Activated naive CD8-positive, alpha-beta T cell treated with anti-CD3 and anti-CD28 coated beads for 36 hours (primary cell): ENCODE results near the gene CPSF7. TPM values are rescaled to one million over a fixed set of nuclear protein-coding genes. Genes with fewer than 3 reads are reported as not detected.
"Not testable (repeated sequence)": the region's sequence is repeated elsewhere in the genome, so short reads cannot be mapped to it uniquely, and the experiment has no call there.

ENCODE experiments used
- DNase-seq: peaks from one replicate; pipeline ENCODE4 v3.0.0; 2021
- H3K27ac Mint-ChIP-seq: one replicate; pipeline ENCODE4 v1.8.0; 2022; ENCODE audit warnings: mild to moderate bottlenecking, moderate library complexity, mixed read lengths
- H3K27me3 Mint-ChIP-seq: one replicate; pipeline ENCODE4 v1.8.0; 2022; ENCODE audit warnings: mild to moderate bottlenecking, mixed read lengths
- H3K36me3 Mint-ChIP-seq: one replicate; pipeline ENCODE4 v1.8.0; 2021; ENCODE audit warnings: mild to moderate bottlenecking, mixed read lengths
- H3K4me1 Mint-ChIP-seq: one replicate; pipeline ENCODE4 v1.8.0; 2021; ENCODE audit warnings: mixed read lengths
- H3K4me3 Mint-ChIP-seq: one replicate; pipeline ENCODE4 v1.8.0; 2022; ENCODE audit warnings: mild to moderate bottlenecking, moderate library complexity, mixed read lengths
- H3K9me3 Mint-ChIP-seq: one replicate; pipeline ENCODE4 v1.8.0; 2022; ENCODE audit warnings: mixed read lengths
- total RNA-seq, 2 experiments: library from RNA; stranded (reverse); gene quantifications; one replicate each; pipeline ENCODE4 v1.2.3, GENCODE V29; 2021

The CPSF7 gene, protein sequence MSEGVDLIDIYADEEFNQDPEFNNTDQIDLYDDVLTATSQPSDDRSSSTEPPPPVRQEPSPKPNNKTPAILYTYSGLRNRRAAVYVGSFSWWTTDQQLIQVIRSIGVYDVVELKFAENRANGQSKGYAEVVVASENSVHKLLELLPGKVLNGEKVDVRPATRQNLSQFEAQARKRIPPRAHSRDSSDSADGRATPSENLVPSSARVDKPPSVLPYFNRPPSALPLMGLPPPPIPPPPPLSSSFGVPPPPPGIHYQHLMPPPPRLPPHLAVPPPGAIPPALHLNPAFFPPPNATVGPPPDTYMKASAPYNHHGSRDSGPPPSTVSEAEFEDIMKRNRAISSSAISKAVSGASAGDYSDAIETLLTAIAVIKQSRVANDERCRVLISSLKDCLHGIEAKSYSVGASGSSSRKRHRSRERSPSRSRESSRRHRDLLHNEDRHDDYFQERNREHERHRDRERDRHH
- 100 to 1,000 TPM; 123 to 139 TPM for total RNA-seq

DNA sequence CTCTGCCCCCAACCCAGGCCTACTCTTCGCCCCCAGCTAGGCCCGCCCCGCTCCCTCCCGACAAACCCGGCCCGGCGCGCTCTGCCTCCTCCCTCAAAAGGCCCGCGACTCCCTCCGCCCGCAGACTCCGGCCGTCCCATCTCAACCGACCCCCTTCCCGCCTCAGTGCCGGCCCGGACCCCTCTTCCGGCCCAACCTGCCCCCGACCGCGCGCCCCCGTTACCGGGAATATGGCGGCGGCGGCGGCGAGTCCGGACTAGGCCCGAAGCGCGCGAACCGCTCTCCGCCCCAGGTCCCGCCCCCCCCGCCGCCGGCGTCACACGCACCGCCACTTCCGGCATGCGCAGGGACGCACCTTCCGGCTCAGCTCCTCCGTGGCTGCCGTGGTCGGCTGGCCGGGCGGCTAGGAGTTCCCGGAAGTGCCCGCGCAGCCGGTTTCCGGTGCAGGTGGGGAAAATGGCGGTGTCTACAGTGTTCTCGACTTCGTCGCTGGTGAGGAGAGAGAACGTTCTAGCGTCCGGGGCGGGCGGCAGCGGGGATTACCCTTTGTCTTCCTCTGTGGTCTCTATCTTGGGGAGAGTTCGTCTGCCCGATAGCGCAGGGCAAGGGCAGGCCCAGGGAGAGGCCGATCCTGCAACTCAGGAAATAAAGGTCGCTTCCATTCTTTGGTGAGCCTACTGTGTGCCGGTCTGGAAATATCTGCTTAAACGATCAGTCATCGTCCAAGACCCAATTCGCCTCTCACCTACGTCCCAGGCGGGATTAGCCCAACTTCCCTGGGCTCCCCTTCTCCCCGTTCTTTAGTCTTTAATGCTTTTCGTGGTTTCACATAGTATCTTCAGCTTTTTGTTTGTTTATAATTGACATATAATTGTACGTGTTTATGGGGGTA lies at the start of gene CPSF7, which contains the start of gene SDHAF2:
TSS of gene CPSF7 (minus strand) at position 285 of the 892 bp plus-strand sequence. CDS start 740 bp downstream, outside the sequence.
TSS of gene SDHAF2 (plus strand) at position 434 of the 892 bp plus-strand sequence. CDS start at position 457, 23 bp downstream.
- H3K36me3 Mint-ChIP-seq = peaks cover 44% of the 10 kb centered on the region

DNA sequence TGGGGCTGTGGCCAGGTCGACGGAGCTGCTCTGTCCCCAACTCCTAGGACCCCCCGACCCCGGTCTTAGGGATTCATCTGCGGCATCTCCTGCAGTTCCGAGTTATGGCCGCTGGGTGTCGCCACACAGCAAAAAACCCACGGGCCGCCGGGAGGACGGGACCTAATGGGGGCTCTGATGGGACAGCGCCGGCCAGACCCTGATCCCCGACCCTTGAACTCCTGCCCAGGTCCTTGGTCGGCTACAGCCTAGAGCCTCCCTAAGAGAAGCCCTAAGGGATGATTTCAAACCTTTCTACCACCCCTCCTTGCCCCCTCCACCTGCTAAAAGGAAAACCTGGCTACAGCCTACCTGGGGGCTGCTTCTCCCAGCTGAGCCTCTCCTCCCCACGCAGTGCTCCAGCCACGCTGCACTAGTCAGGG lies 48.0 kb upstream of the CPSF7 start:
- Mint-ChIP-seq H3K4me3 (no peak overlapping the region), H3K27ac (no peak overlapping the region), H3K27me3 (no peaks in the 10 kb centered on the region), H3K36me3 (peaks cover 2% of the 10 kb centered on the region), H3K4me1 (peaks cover 3% of the 10 kb centered on the region), H3K9me3 (no peaks in the 10 kb centered on the region)
- DNase-seq = peak; percentile 52

More for the DNA sequence above, at the start of gene CPSF7, which contains the start of gene SDHAF2:
- no peaks in the 10 kb centered on the region for H3K9me3 Mint-ChIP-seq
- peak within 1 kb of the TSS; percentile 99 for H3K4me3 Mint-ChIP-seq
- peaks cover 57% of the 10 kb centered on the region for H3K4me1 Mint-ChIP-seq
- peak within 1 kb of the TSS; percentile 99 for H3K27ac Mint-ChIP-seq
- peak; percentile 100 for DNase-seq
- no peaks in the 10 kb centered on the region for H3K27me3 Mint-ChIP-seq

DNA sequence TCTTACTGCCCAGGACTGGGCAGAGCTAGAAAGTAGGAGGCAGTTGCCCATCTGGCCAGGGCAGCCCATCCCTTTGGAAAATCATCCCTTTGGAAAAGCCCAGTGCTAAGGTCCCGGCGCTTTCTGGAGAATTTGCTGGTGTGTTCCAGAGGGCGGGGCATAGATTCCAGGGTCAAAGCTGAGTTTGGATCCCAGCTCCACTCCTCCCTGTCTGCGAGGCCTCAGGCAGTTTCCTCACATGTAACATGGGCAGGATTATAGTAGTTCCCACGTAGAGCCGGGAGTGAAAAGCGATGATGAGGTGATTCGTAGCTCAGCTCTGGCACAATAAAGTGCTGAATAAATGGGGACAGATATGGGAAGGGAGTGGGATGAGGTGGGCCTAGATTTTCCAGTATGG lies 47.4 kb upstream of the CPSF7 start:
- DNase-seq = no peak
- Mint-ChIP-seq H3K27ac (no peak overlapping the region), H3K27me3 (no peaks in the 10 kb centered on the region), H3K36me3 (peaks cover 2% of the 10 kb centered on the region), H3K9me3 (no peaks in the 10 kb centered on the region), H3K4me3 (no peak overlapping the region), H3K4me1 (peaks cover 3% of the 10 kb centered on the region)

DNA sequence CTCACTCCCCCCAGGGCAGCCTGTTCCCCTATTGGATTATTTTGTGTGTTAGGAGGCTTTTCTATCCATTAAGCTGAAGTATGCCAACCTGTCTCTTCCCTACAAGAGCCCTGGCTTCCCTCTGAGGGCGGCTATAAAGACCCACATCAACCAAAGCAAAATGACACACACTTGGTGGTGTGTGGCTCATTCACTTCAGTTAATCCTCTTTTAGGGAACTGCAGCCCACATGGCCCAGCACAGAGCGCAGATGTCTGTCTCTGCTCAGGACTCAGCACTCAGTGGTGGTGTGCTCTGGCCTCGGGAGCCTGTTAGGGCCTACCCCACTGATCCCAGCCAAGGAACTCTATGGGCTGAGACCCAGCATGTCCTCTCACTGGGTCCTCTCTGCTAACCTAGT lies 46.6 kb upstream of the CPSF7 start:
- Mint-ChIP-seq H3K9me3 (no peaks in the 10 kb centered on the region), H3K27me3 (no peaks in the 10 kb centered on the region), H3K4me3 (no peak overlapping the region), H3K4me1 (peaks cover 3% of the 10 kb centered on the region), H3K27ac (no peak overlapping the region), H3K36me3 (peaks cover 2% of the 10 kb centered on the region)
- DNase-seq = no peak

DNA sequence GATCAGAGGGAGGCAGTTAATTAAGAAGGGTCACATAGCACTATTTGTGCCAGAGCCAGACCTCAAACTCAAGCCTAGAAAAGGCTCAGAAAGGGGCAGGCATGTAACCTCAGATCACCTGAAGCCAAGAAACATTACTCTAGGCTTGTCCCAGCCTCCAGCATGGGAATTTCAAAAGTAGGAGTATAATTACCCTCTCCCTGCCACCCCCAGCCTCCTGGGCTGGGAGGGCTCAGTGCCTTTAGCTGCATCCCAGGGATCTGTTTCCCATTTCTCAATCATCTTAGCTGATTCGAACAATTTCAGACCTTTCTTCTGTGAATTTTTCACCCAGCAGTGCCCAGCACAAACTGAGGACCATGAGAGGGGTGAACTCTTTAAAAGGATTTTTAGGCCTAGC lies 45.7 kb upstream of the CPSF7 start:
- no peaks in the 10 kb centered on the region for H3K27me3 Mint-ChIP-seq
- no peak for DNase-seq
- H3K36me3 Mint-ChIP-seq = peaks cover 2% of the 10 kb centered on the region
- H3K9me3 Mint-ChIP-seq = no peaks in the 10 kb centered on the region
- peaks cover 3% of the 10 kb centered on the region for H3K4me1 Mint-ChIP-seq
- H3K27ac Mint-ChIP-seq = no peak overlapping the region
- H3K4me3 Mint-ChIP-seq = no peak overlapping the region

DNA sequence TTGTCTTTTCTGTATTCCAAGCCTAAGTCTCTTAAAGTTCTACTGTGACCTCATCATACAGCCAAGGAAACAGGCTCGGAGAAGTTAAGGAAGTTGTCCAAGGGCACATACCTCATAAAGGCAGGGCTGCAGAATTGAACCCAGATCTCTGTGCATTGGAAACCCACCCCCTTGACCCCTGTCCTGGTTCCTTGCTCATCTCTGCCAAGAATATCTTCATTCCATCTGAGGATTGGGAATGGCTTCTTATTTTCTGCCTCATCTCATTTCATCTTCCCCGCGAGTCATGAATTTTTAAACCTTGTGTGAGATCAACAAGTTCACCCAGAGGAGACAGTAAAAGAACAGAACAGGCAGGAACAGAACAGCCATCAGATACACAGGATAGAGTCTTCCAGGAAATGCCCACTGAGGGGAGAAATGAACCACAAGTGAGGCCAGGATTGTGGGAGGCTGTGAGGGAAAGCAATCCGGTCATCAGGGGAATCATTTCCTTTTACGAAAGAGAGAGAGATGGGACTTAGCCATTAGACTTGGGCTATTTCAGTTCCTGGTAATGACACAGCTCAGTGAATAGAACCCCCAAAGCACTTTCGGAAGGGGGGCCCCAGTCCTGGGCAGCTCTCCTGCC lies 44.4 kb upstream of the CPSF7 start:
- Mint-ChIP-seq H3K9me3 (no peaks in the 10 kb centered on the region), H3K27me3 (no peaks in the 10 kb centered on the region), H3K27ac (no peak overlapping the region), H3K4me3 (no peak overlapping the region), H3K36me3 (peaks cover 2% of the 10 kb centered on the region), H3K4me1 (peaks cover 3% of the 10 kb centered on the region)
- DNase-seq = no peak

DNA sequence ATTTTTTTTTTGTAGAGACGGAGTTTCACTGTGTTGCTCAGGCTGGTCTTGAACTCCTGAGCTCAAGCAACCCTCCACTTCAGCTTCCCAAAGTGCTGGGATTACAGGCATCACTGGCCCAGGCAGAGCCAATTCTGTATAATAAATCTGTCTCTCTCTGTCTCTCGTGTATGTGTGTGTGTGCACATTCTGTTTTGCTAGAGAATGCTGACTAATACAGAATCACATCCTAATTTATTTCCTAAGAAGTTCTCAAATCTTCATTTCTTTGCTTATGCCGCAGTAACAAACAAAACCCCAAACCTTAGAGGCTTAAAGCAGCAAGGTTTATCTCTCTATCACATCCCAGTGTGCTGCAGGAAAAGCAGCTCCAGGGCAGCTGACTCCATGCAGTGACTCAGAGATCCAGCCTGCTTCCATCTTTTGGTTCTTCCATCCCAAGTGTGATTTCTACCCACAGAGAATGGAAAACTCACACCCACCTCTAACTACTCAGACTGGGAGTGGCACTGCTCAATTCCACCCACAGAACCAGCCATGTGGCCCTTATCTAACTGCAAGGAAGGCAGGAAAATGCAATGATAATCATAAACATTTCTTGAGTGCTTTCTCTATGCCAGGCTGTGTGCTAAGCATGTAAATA lies 43.7 kb upstream of the CPSF7 start:
- H3K27ac Mint-ChIP-seq = no peak overlapping the region
- no peaks in the 10 kb centered on the region for H3K27me3 Mint-ChIP-seq
- peaks cover 3% of the 10 kb centered on the region for H3K4me1 Mint-ChIP-seq
- no peak overlapping the region for H3K4me3 Mint-ChIP-seq
- no peak for DNase-seq
- H3K36me3 Mint-ChIP-seq = peaks cover 2% of the 10 kb centered on the region
- H3K9me3 Mint-ChIP-seq = no peaks in the 10 kb centered on the region

DNA sequence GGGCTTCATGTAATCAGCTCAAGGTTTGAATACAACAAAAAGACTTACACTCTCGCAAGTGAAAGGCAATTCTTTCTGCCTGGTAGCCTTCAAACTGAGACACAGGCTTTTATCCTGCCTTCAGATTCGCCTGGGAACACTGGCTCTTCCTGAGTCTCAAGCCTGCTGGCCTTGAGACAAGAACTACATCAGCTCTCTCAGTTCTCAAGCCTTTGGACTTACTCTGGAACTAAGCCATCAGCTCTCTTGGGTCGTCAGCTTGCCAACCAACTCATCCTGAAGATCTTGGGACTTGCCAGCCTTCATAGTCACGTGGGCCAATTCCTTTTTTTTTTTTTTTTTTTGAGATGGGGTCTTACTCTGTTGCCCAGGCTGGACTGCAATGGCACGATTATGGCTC lies 43.1 kb upstream of the CPSF7 start:
- Mint-ChIP-seq H3K4me1 (peaks cover 3% of the 10 kb centered on the region), H3K36me3 (peaks cover 2% of the 10 kb centered on the region), H3K4me3 (no peak overlapping the region), H3K9me3 (no peaks in the 10 kb centered on the region), H3K27me3 (no peaks in the 10 kb centered on the region), H3K27ac (no peak overlapping the region)
- DNase-seq = no peak

DNA sequence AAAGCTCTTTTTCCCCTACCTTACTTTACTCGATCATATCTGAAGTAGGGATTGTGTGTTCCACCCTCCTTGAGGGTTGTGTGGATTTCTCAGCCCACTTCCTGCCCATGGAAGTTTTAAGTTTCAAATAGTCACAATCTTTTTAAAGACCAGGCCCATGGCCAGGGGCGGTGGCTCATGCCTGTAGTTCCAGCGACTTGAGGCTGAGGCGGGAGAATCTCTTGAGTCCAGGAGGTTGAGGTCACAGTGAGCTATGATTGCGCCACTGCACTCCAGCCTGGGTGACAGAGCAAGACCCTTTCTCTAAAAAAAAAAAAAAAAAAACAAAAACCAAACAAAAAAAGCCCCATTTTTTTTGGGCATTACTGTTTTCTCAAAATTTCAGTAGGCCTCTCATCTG lies 42.5 kb upstream of the CPSF7 start:
- Mint-ChIP-seq H3K27me3 (no peaks in the 10 kb centered on the region), H3K9me3 (no peaks in the 10 kb centered on the region), H3K36me3 (peaks cover 6% of the 10 kb centered on the region), H3K27ac (no peak overlapping the region), H3K4me3 (no peak overlapping the region), H3K4me1 (peaks cover 3% of the 10 kb centered on the region)
- DNase-seq = no peak

DNA sequence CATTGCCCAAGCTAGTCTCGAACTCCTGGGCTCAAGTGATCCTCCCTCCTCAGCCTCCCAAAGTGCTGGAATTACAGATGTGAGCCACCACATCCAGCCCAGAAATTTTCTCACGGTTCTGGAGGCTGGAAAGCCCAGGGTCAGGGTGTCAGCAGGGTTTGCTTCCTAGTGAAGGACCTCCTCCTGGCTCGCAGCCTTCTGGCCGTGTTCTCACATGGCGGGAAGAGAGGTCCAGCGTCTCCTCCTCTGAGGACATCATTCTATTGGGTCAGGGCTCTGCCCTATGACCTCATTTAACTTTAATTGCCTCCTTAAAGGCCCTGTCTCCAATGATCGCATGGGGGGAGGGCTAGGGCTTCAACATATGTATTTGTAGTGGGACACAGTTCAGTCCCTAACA lies 38.2 kb upstream of the CPSF7 start:
- Mint-ChIP-seq H3K27ac (no peak overlapping the region), H3K4me1 (no peaks in the 10 kb centered on the region), H3K27me3 (no peaks in the 10 kb centered on the region), H3K4me3 (no peak overlapping the region), H3K36me3 (peaks cover 4% of the 10 kb centered on the region), H3K9me3 (no peaks in the 10 kb centered on the region)
- DNase-seq = no peak

DNA sequence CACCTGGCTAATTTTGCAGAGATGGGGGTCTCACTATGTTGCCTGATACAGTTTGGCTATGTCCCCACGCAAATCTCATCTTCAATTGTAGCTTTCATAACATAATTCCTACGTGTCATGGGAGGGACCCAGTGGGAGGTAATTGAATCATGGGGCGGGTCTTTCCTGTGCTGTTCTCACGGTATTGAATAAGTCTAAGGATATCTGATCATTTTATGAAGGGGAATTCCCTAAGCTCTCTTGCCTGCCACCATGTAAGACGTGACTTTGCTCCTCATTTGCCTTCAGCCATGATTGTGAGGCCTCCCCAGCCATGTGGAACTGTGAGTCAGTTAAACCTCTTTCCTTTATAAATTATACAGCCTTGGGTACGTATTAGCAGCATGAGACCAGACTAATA lies 37.8 kb upstream of the CPSF7 start:
- H3K4me3 Mint-ChIP-seq, DNase-seq, H3K9me3 Mint-ChIP-seq, H3K27ac Mint-ChIP-seq, H3K36me3 Mint-ChIP-seq, H3K27me3 Mint-ChIP-seq, H3K4me1 Mint-ChIP-seq: not testable (repeated sequence)

DNA sequence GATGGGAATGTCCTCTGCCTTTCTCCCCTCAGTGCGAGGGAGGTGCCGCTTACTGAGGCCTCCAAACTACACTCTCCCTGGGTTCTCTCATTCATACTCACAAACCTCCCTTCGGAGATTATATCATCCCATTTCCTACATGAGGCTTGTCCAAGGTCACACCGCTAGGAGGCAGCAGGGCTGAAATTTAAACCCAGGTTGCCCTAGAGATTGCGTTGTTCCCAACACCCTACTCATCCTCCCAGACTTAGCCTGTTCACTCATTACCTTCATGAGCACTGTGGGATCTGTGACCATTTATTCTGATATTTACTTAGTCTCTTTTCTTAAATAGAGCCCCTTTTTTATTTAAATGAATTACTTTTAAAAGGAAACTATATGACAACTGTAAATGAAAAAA lies 31.2 kb upstream of the CPSF7 start:
- Mint-ChIP-seq H3K36me3 (no peaks in the 10 kb centered on the region), H3K4me1 (no peaks in the 10 kb centered on the region), H3K27ac (no peak overlapping the region), H3K4me3 (no peak overlapping the region), H3K27me3 (no peaks in the 10 kb centered on the region), H3K9me3 (no peaks in the 10 kb centered on the region)
- no peak for DNase-seq

DNA sequence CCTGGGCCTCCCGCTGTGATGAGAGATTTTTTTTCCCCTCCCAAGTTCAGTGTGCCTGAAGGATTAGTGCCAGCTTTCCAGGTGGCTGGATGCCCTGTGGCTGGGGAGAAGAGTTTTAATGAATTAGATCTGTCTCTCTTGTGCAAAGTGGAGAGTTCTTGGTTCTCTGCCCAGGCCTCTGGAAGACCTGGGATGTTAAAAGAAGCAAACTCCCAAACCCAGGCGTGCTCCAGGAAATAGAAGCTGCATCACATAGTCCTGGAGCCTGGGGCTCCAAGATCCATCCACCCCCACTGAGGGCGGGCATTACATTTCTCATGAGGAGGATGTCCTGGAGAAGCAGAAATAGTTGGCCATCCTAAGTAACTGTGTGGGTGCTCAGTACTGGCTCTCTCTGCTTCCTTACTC lies 30.7 kb upstream of the CPSF7 start:
- Mint-ChIP-seq H3K9me3 (no peaks in the 10 kb centered on the region), H3K4me1 (no peaks in the 10 kb centered on the region), H3K4me3 (no peak overlapping the region), H3K27me3 (no peaks in the 10 kb centered on the region), H3K36me3 (no peaks in the 10 kb centered on the region), H3K27ac (no peak overlapping the region)
- no peak for DNase-seq

DNA sequence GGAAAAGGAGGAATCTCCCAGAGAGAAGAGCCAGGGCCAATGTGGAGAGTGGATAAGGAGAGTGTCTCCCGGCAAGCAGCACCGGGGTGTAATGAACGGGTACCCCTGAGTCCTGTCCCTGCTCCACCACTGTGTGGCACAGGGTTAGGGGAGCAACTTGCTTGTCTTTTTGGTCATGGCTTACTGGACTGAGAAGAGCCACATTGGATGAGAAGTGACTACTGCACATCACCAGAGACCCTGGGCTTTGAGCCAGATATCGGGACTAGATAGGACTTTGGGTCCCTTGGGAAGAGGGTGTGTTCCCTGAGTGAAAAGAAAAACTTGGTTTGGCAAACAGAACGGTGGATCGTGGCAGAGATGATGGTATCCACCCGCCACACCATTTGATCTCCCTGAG lies 24.7 kb upstream of the CPSF7 start:
- DNase-seq = no peak
- Mint-ChIP-seq H3K27ac (no peak overlapping the region), H3K4me1 (peaks cover 4% of the 10 kb centered on the region), H3K4me3 (no peak overlapping the region), H3K27me3 (no peaks in the 10 kb centered on the region), H3K9me3 (no peaks in the 10 kb centered on the region), H3K36me3 (peaks cover 4% of the 10 kb centered on the region)
